ENCODE measurements around the gene NAA20. TPM values are rescaled to one million over a fixed set of nuclear protein-coding genes. Genes with fewer than 3 reads are reported as not detected.

Gene NAA20
- total and polyA plus RNA-seq, 9 of the 15 experiments (the other 6 are each of a cell fraction or from before 2014, with no cell fraction given), result 51.4 to 361 (median 84.6) TPM

- ChIA-PET CTCF (ENCODE audit: low intra/inter-chr PET ratio) (no interaction called here), POLR2A (no interaction called here)
- Histone ChIP-seq H3K27me3 (ENCODE audit: control insufficient read depth in 2 of 2, insufficient read depth in 2 of 2, low read length in 2 of 2) (no peaks in the 10 kb centered on the region), H4K20me1 (replicated peaks; ENCODE audit: control insufficient read depth, insufficient read depth, low read length) (no peaks in the 10 kb centered on the region), H3K4me3 (no peak overlapping the region), H3K9me3 (replicated peaks; ENCODE audit: control insufficient read depth, insufficient read depth, low read depth, low read length) (no peaks in the 10 kb centered on the region), H3K4me2 (ENCODE audit: insufficient read depth, low read length) (no peak overlapping the region), H3K9me1 (ENCODE audit: control insufficient read depth, insufficient read depth, low read length) (no peaks in the 10 kb centered on the region), H3K36me3 (ENCODE audit: control insufficient read depth, insufficient read depth, low read length) (peaks cover 65% of the 10 kb centered on the region), H3K9ac (ENCODE audit: insufficient read depth in 1 of 2, low read depth in 2 of 2, low read length in 2 of 2) (no peak overlapping the region), H2AFZ (ENCODE audit: low read depth, low read length) (no peak overlapping the region), H3K4me1 (replicated peaks in 1 of 2; ENCODE audit: control insufficient read depth in 2 of 2, insufficient read depth in 2 of 2, low read length in 2 of 2) (no peaks in the 10 kb centered on the region; a peak in 1 of 5 replicates), H3K27ac (ENCODE audit: extremely low read depth, low read depth, low read length) (no peak overlapping the region), H3K79me2 (ENCODE audit: control insufficient read depth, insufficient read depth, low read length) (peaks cover 57% of the 10 kb centered on the region)
- FAIRE-seq (no peak), ATAC-seq (no peak), DNase-seq (ENCODE audit: extremely low read depth in 1 of 4, low spot score in 3 of 4) (no peak)
- in situ Hi-C loops (cut with MboI) (no loop called here), intact Hi-C loops (cut with micrococcal nuclease) (no loop called here)
- BruUV-seq (replicated peaks), result no TSS peak
- TF ChIP-seq PHB (CRISPR knock-in tag; IDR thresholded peaks at IDR 0.05) (no peak), KDM1A (IDR thresholded peaks at IDR 0.05) (no peak), SREBF1 (IDR thresholded peaks at IDR 0.05; ENCODE audit: borderline replicate concordance, low read depth, low read length) (no peak), ATF7 (IDR thresholded peaks at IDR 0.05) (no peak), MBD1 (CRISPR knock-in tag; IDR thresholded peaks at IDR 0.05) (no peak), ZNF146 (CRISPR knock-in tag; IDR thresholded peaks at IDR 0.05; ENCODE audit: unreplicated experiment) (no peak), RUNX1 (IDR thresholded peaks at IDR 0.05; ENCODE audit: low read depth) (no peak), ZNF511 (CRISPR knock-in tag; IDR thresholded peaks at IDR 0.05) (no peak), TEAD4 (IDR thresholded peaks at IDR 0.05; ENCODE audit: low read length) (no peak), TEAD4 (CRISPR knock-in tag; IDR thresholded peaks at IDR 0.05; ENCODE audit: borderline replicate concordance) (no peak), NR2C1 (IDR thresholded peaks at IDR 0.05) (no peak), NR2C1 (tag; IDR thresholded peaks at IDR 0.05) (no peak), HMGXB4 (CRISPR knock-in tag; IDR thresholded peaks at IDR 0.05) (no peak), DMBX1 (CRISPR knock-in tag; IDR thresholded peaks at IDR 0.05; ENCODE audit: borderline replicate concordance) (no peak), ZFX (CRISPR knock-in tag; IDR thresholded peaks at IDR 0.05) (no peak), FOXK2 (conservative IDR thresholded peaks at IDR 0.05 in 1 of 2, IDR thresholded peaks at IDR 0.05 in 1 of 2; ENCODE audit: low read depth in 2 of 2) (no peak), SMARCA5 (IDR thresholded peaks at IDR 0.05) (no peak), DDX20 (tag; IDR thresholded peaks at IDR 0.05; ENCODE audit: low read depth) (no peak), PHTF2 (CRISPR knock-in tag; IDR thresholded peaks at IDR 0.05) (no peak), RB1 (IDR thresholded peaks at IDR 0.05; ENCODE audit: low read depth) (no peak)
- TF ChIP-seq, protein P1, sequence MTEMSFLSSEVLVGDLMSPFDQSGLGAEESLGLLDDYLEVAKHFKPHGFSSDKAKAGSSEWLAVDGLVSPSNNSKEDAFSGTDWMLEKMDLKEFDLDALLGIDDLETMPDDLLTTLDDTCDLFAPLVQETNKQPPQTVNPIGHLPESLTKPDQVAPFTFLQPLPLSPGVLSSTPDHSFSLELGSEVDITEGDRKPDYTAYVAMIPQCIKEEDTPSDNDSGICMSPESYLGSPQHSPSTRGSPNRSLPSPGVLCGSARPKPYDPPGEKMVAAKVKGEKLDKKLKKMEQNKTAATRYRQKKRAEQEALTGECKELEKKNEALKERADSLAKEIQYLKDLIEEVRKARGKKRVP (CRISPR knock-in tag; IDR thresholded peaks at IDR 0.05), result no peak
Measured at GRCh38 chr20:20024942-20025341, 7.8 kb downstream of the NAA20 start.

Measured in K562 (cell line).